HepG2 (cell line): ENCODE results near the gene TMEM167B. TPM values are rescaled to one million over a fixed set of nuclear protein-coding genes. Genes with fewer than 3 reads are reported as not detected.

ENCODE experiments used
- ATAC-seq: fragments of 200-7000 bp; cut with Tn5 transposase; 3 replicates; pipeline ENCODE4 v1.9.1; 2020; ENCODE audit warnings: mild to moderate bottlenecking, moderate library complexity
- BruUV-seq: library from RNA; stranded (reverse); fragments of 400-500 nt; replicated peaks from 2 replicates; lab custom pipeline; 2021; lab: Mats Ljungman, UMichigan
- CTCF ChIA-PET: fragments of 300-600 bp; formaldehyde crosslinking; extraction: SDS; loops from one replicate; lab custom pipeline; 2021; ENCODE audit warnings: low total read pairs, inconsistent platforms, low intra/inter-chr PET ratio; lab: Yijun Ruan, JAX
- POLR2A ChIA-PET: fragments of 350-600 bp; sonication (Branson Sonifier 250); formaldehyde crosslinking; loops from one replicate; lab custom pipeline; 2020; ENCODE audit warnings: antibody characterized with exemption, inconsistent platforms; lab: Yijun Ruan, JAX
- DNase-seq: peaks from one replicate; pipeline ENCODE4 v3.0.0-alpha.2; 2015; ENCODE audit warnings: low spot score
- FAIRE-seq: peaks from 3 replicates; lab custom pipeline; 2011; peaks lifted over from hg19 to GRCh38; lab: Jason Lieb, UNC
- H2AFZ ChIP-seq: one replicate; pipeline ENCODE4 v1.6.1; 2011; ENCODE audit warnings: low read length, inconsistent platforms
- H3K27ac ChIP-seq: fragments of 300-600 bp; 3 replicates; pipeline ENCODE4 v1.8.0; 2011; ENCODE audit warnings: mixed run types, mild to moderate bottlenecking, mixed read lengths, low read length, inconsistent platforms; ENCODE audit not compliant: insufficient read depth; ENCODE audit errors: extremely low read length
- H3K27me3 ChIP-seq, 2 experiments: fragments of 200-600 bp in 1 of 2; 2 replicates in 1 of 2; 3 replicates in 1 of 2; pipeline versions ENCODE4 v1.6.0 to v1.8.0; 2011; ENCODE audit warnings: low read length in 2 of 2, mild to moderate bottlenecking in 2 of 2, moderate library complexity in 2 of 2, inconsistent platforms in 1 of 2; ENCODE audit not compliant: insufficient read depth in 2 of 2, control insufficient read depth in 1 of 2
- H3K36me3 ChIP-seq, 2 experiments: fragments of 200-600 bp in 1 of 2; replicated peaks in 1 of 2; 2 replicates in 1 of 2; 3 replicates in 1 of 2; pipeline versions ENCODE4 v1.5.1 to v1.8.0; 2011; ENCODE audit warnings: low read length in 2 of 2, inconsistent platforms in 1 of 2; ENCODE audit not compliant: insufficient read depth in 2 of 2, control insufficient read depth in 1 of 2
- H3K4me1 ChIP-seq: 2 replicates; pipeline ENCODE4 v1.5.1; 2012; ENCODE audit warnings: low read length, inconsistent platforms; ENCODE audit not compliant: insufficient read depth
- H3K4me2 ChIP-seq: 2 replicates; pipeline ENCODE4 v1.6.0; 2011; ENCODE audit warnings: low read depth, low read length, inconsistent platforms
- H3K4me3 ChIP-seq, 3 experiments: fragments of 200-600 bp in 1 of 3; sonication (generic), shearing (Covaris generic) in 1 of 3; replicated peaks in 1 of 3; 2 replicates each; pipeline ENCODE4 v1.5.1; 2011 to 2016; ENCODE audit warnings: low read length in 3 of 3, inconsistent platforms in 2 of 3, low read depth in 2 of 3, mild to moderate bottlenecking in 2 of 3, control low read depth in 1 of 3, mixed read lengths in 1 of 3; ENCODE audit not compliant: insufficient read depth in 1 of 3
- H3K79me2 ChIP-seq: one replicate; pipeline ENCODE4 v1.6.1; 2011; ENCODE audit warnings: low read length, inconsistent platforms; ENCODE audit not compliant: insufficient read depth
- H3K9ac ChIP-seq: 2 replicates; pipeline ENCODE4 v1.6.0; 2011; ENCODE audit warnings: mild to moderate bottlenecking, low read depth, low read length, inconsistent platforms; ENCODE audit not compliant: insufficient read depth
- H3K9me3 ChIP-seq: 2 replicates; pipeline ENCODE4 v1.5.1; 2012; ENCODE audit warnings: mild to moderate bottlenecking, low read length
- H4K20me1 ChIP-seq: 2 replicates; pipeline ENCODE4 v1.6.0; 2011; ENCODE audit warnings: inconsistent platforms, mild to moderate bottlenecking, low read length, moderate library complexity; ENCODE audit not compliant: insufficient read depth
- CREM ChIP-seq, 2 experiments: sonication (generic) in 1 of 2; formaldehyde crosslinking in 1 of 2; IDR thresholded peaks; 2 replicates each; pipeline versions ENCODE4 v1.4.0 to v1.6.1; 2016 to 2020; ENCODE audit warnings: antibody characterized with exemption in 1 of 2, mild to moderate bottlenecking in 1 of 2, missing genetic modification reagents in 1 of 2
- EED ChIP-seq: sonication (generic); formaldehyde crosslinking; IDR thresholded peaks from 2 replicates; pipeline ENCODE4 v1.5.0; 2020; ENCODE audit warnings: mild to moderate bottlenecking, missing genetic modification reagents
- PCBP1 ChIP-seq: fragments of 200-400 bp; formaldehyde crosslinking; IDR thresholded peaks from 2 replicates; pipeline ENCODE4 v1.6.1; 2017; ENCODE audit warnings: mild to moderate bottlenecking, low read depth, low read length, borderline replicate concordance
- ZMAT3 ChIP-seq: sonication (generic); formaldehyde crosslinking; conservative IDR thresholded peaks from 2 replicates; pipeline ENCODE4 v1.7.0; 2021; ENCODE audit warnings: missing genetic modification reagents
- WGBS: methylation state at CpG from one replicate; pipeline ENCODE4 v1.1.6; 2017; ENCODE audit warnings: low lambda C conversion rate; 5-methylcytosine and 5-hydroxymethylcytosine counted together
- in situ Hi-C: cut with HindIII; loops from 2 replicates; pipeline ENCODE4 v1.10.0; 2017; ENCODE audit warnings: low pct_unique_long_range_greater_than_20kb; ENCODE audit not compliant: extremely low pct_ligation_motif_present
- intact Hi-C: fragments of 100-400 bp; cut with micrococcal nuclease; formaldehyde crosslinking; loops from one replicate; pipeline ENCODE4 v1.10.0; 2022; ENCODE audit not compliant: unreplicated experiment
- polyA plus RNA-seq, 8 experiments: library from polyadenylated mRNA; depleted of rRNA in 3 of 8; stranded (reverse) in 7 of 8; unstranded in 1 of 8; fragments of >200 nt; fragmentation: Illumina TruSeq in 4 of 8; extraction: Trizol in 4 of 8; gene quantifications; 2 replicates each; pipeline versions ENCODE4 v1.2.1 to v1.2.3, GENCODE V29; 2011 to 2016; ENCODE audit warnings: low read depth in 4 of 8, missing spikeins in 1 of 8, mixed read lengths in 1 of 8; ENCODE audit not compliant: insufficient read depth in 1 of 8
- total RNA-seq, 5 experiments: library from RNA; depleted of rRNA; stranded (reverse); fragments of >200 nt; fragmentation: Illumina TruSeq; extraction: Trizol; gene quantifications; 2 replicates each; pipeline ENCODE4 v1.2.3, GENCODE V29; 2016; ENCODE audit warnings: low read depth in 1 of 5
- TF ChIP-seq, protein P1 (sequence below), 2 experiments: sonication (generic) in 1 of 2; formaldehyde crosslinking in 1 of 2; IDR thresholded peaks; 2 replicates each; pipeline versions ENCODE4 v1.6.1 to v1.9.0; 2014 to 2022; ENCODE audit warnings: antibody characterized with exemption in 1 of 2, borderline replicate concordance in 1 of 2, inconsistent platforms in 1 of 2, low read depth in 1 of 2, missing genetic modification reagents in 1 of 2

The TMEM167B gene
- total and polyA plus RNA-seq, 2 of the 13 experiments (the other 11 are each of a cell fraction or from before 2014, with no cell fraction given): 9.5 to 22.4 TPM

DNA sequence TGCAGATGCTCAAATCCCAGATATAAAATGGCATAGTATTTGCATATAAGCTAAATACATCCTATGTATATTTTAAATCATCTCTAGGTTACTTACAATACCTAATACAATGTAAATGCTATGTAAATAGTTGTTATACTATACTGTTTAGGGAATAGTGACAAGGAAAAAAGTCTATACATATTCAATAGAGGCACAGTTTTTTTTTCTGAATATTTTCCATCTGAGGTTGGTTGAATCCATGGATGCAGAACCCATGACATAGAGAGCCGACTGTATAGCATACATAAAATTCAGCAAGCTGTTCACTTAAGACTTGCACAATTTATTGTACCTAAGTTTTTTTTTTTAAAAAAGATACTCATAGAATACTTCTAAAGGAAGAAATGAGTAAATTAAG, 21.3 kb upstream of the TMEM167B start:
- FAIRE-seq: no peak
- no peak for DNase-seq
- Histone ChIP-seq H3K27ac (no peak overlapping the region), H3K36me3 (peaks cover 3 to 11% of the 10 kb centered on the region in 2 experiments; a peak in 4 of 5 replicates), H3K4me1 (no peaks in the 10 kb centered on the region), H3K4me3 (no peak overlapping the region), H3K9me3 (no peaks in the 10 kb centered on the region), H3K27me3 (no peaks in the 10 kb centered on the region), H3K4me2 (no peak overlapping the region)
- POLR2A ChIA-PET: interaction anchor here (1.0 kb wide), 1 partner anchor 9 kb away, joined by 3 read pairs; no protein-coding TSS in a partner anchor
- no TSS peak for BruUV-seq
- ATAC-seq: no peak
- TF ChIP-seq, protein P1, sequence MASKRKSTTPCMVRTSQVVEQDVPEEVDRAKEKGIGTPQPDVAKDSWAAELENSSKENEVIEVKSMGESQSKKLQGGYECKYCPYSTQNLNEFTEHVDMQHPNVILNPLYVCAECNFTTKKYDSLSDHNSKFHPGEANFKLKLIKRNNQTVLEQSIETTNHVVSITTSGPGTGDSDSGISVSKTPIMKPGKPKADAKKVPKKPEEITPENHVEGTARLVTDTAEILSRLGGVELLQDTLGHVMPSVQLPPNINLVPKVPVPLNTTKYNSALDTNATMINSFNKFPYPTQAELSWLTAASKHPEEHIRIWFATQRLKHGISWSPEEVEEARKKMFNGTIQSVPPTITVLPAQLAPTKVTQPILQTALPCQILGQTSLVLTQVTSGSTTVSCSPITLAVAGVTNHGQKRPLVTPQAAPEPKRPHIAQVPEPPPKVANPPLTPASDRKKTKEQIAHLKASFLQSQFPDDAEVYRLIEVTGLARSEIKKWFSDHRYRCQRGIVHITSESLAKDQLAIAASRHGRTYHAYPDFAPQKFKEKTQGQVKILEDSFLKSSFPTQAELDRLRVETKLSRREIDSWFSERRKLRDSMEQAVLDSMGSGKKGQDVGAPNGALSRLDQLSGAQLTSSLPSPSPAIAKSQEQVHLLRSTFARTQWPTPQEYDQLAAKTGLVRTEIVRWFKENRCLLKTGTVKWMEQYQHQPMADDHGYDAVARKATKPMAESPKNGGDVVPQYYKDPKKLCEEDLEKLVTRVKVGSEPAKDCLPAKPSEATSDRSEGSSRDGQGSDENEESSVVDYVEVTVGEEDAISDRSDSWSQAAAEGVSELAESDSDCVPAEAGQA (IDR thresholded peaks at IDR 0.05; ENCODE audit: low read depth): no peak
- TF ChIP-seq, protein P1 (CRISPR knock-in tag; IDR thresholded peaks at IDR 0.05; ENCODE audit: borderline replicate concordance): no peak
- no peak for TF ChIP-seq EED (CRISPR knock-in tag)
- TF ChIP-seq CREM (IDR thresholded peaks at IDR 0.05): no peak
- TF ChIP-seq CREM (CRISPR knock-in tag; IDR thresholded peaks at IDR 0.05): no peak
- TF ChIP-seq ZMAT3: no peak
- no peak for TF ChIP-seq PCBP1
- TF ChIP-seq, all 625 proteins: peak for 0
- in situ Hi-C loops (no loop called here), intact Hi-C loops (no loop called here)
- no peak overlapping the region for H3K9ac ChIP-seq
- CTCF ChIA-PET: no interaction called here
- no peak overlapping the region for H2AFZ ChIP-seq
- H4K20me1 ChIP-seq: no peaks in the 10 kb centered on the region
- H3K79me2 ChIP-seq: peaks cover 2% of the 10 kb centered on the region
- WGBS: 86% methylated on average over 1 of the region's 1 CpG
